ENCODE data around the gene HNRNPL.

DNA sequence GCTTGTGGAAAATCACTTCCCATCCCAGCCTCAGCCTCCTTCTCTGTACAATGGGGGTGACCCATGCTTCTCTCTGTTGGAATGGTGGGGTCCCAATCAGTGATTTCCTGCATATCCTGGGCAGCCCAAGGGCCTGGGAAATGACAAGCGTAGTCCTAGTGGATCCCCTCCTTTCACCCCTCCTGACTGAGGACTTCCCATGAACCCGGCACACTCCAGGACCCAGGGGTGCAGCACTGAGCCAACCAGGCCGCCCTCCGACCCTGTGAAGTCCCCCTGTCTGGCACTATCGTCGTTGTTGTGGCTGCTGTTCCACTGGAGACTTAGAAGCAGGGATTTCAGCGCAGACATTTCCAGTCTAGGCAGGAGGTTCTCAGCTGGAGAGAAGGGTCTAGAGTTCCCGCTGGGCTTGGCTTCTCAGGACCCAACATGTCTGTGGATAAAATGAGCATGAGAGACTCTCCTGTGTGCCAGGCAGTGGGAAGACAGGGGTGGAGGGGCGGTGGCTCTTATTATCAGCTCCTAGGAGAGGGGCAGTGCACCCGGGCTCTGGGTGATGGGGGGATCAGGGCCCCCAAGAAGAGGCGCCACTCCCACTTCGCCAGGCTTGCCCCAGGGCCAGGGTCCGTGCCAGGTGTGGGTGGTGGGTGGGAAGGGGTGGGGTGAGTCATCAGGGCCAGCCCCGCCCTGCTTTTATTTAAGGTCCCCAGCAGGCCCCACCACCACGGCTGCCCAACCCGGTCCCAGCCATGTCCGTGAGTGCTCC, 61.1 kb downstream of the HNRNPL start, which contains the start of gene LGALS7B:
- TF ChIP-seq, protein P1, sequence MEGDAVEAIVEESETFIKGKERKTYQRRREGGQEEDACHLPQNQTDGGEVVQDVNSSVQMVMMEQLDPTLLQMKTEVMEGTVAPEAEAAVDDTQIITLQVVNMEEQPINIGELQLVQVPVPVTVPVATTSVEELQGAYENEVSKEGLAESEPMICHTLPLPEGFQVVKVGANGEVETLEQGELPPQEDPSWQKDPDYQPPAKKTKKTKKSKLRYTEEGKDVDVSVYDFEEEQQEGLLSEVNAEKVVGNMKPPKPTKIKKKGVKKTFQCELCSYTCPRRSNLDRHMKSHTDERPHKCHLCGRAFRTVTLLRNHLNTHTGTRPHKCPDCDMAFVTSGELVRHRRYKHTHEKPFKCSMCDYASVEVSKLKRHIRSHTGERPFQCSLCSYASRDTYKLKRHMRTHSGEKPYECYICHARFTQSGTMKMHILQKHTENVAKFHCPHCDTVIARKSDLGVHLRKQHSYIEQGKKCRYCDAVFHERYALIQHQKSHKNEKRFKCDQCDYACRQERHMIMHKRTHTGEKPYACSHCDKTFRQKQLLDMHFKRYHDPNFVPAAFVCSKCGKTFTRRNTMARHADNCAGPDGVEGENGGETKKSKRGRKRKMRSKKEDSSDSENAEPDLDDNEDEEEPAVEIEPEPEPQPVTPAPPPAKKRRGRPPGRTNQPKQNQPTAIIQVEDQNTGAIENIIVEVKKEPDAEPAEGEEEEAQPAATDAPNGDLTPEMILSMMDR (IDR thresholded peaks at IDR 0.05): no peak
- TF ChIP-seq POLR2A (IDR thresholded peaks at IDR 0.05) (no peak), EP300 (IDR thresholded peaks at IDR 0.05) (no peak)

Data from tibial nerve (tissue), 4 donors.